GM12874 (cell line): ENCODE data around the gene SERINC3.

Experiments used
- TF ChIP-seq, protein P1 (sequence below): IDR thresholded peaks from 2 replicates; pipeline ENCODE4 v1.5.1; 2011; ENCODE audit warnings: low read depth, mild to moderate bottlenecking, control low read depth, low read length, moderate library complexity; ENCODE audit not compliant: insufficient read depth

Gene SERINC3

DNA sequence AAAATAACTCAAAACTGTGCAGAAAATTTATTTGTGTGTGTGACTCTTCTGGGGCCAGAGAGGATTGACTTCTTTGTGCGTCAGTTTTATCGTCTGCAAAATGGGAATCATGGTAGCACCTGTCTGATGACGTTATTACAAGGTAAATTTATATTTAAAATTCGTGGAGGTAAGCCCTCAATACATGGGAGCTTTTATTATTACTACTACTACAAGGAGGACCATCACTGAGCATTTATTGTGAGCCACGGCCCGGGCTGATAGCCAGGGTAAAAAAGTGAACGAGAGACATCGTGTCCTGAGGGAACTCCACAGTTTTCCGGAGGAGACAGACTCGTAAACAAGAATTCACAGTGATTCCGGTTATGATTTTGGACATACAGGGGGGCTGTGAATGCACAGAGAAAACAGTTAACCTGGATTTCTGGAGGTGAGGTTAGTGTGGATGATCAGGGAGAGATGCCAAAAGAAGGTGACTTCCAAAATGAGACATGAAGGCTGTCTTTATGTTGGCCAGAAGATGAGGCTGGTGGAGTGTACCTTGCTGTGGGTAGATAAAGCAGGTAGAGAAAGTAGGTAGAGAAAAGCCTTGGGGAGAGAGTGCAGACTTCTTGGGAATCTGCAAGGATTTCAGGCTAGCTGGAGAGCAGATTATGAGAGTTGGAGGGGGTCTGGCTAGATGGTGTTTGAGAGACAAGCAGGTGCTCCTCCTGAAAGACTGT is 10.6 kb upstream of the SERINC3 start:
- TF ChIP-seq, protein P1, sequence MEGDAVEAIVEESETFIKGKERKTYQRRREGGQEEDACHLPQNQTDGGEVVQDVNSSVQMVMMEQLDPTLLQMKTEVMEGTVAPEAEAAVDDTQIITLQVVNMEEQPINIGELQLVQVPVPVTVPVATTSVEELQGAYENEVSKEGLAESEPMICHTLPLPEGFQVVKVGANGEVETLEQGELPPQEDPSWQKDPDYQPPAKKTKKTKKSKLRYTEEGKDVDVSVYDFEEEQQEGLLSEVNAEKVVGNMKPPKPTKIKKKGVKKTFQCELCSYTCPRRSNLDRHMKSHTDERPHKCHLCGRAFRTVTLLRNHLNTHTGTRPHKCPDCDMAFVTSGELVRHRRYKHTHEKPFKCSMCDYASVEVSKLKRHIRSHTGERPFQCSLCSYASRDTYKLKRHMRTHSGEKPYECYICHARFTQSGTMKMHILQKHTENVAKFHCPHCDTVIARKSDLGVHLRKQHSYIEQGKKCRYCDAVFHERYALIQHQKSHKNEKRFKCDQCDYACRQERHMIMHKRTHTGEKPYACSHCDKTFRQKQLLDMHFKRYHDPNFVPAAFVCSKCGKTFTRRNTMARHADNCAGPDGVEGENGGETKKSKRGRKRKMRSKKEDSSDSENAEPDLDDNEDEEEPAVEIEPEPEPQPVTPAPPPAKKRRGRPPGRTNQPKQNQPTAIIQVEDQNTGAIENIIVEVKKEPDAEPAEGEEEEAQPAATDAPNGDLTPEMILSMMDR, result no peak

DNA sequence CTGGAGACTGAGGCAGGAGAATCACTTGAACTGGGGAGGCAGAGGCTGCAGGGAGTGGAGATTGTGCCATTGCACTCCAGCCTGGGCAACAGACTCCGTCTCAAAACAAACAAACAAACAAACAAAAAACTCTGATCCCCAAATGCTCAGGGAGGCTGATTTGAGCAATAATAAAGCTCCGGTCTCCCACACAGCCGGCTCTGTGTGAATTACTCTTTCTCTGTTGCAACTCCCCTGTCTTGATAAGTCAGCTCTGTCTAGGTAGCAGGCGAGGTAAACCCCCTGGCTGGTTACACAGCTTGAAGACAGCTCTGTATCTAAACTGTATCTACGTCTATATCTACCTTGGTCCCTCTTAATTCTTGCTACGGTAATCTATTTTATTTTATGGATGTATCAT is 6.4 kb upstream of the SERINC3 start:
- TF ChIP-seq, protein P1, result no peak

DNA sequence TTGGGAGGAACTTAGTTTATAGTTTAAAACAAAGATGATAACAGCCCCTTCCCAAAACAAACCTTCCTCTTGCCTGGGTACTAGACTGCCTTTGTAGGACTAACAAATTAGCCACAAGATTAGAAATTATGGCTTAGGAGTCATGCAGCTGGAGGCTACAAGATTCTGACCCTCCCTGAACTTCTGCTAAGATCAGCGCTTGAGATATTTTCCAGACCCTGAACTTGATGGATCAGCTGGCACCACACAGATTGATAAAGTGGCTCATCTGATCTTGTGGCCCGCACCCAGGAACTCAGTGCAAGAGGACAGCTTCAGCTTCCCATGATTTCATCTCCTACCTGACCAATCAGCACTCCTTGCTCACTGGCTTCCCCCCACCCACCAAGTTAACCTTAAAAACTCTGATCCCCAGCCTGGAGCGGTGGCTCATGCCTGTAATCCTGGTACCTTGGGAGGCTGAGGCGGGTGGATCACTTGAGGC is 5.9 kb upstream of the SERINC3 start:
- TF ChIP-seq, protein P1, result no peak

DNA sequence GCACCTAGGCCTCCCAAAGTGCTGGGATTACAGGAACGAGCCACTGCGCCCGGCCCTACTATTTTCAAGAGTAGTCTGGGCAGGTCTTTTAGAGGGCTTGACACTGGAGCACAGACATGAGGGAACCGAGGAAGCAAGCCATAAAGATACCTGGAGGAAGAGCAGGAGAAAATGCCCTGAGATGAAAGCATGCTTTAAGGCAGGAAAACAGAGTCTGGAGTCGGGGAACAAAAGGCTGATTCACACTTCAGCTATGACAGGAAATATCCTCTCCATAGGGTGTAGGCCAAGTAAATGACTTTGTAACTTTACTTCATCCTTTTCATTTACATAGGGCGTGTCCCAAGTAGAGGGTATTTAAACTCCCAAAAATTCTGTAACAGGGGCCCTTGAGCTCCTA is 4.3 kb upstream of the SERINC3 start:
- TF ChIP-seq, protein P1, result no peak

DNA sequence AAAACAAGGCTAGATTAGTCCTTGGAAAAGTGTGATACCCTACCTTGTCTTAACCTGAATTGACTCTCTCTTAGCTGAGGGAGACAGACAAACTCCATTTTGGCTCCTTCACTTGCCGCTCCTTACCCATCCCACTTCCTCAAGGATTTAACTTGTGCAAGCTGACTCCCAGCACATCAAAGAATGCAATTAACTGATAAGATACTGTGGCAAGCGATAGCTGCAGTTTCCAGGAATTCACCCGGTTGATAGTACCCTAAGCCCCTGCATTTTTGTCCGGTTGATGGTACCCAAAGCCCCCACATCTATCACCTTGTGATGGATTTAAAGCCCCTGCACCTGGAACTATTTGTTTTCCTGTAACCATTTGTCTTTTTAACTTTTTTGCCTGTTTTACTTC is 1.9 kb upstream of the SERINC3 start:
- TF ChIP-seq, protein P1, result no peak

DNA sequence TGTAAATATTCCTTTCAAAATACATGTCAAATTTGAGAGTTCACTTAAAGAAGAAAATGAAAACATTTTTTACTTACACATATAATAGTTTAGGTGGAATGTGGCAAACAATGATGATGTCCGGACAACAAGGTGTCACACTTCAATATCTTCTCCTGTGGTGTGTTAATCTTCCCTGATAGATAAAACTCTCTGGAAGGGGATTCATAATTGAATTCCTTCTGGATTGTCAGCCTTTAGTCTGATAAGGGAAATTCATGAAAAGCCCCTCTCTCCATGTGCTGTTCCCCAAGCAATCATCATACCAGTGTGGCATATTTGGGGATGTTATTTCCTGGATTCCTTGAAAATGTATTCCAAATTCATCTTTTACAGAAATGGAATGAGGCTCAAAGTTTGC is 971 bp upstream of the SERINC3 start:
- TF ChIP-seq, protein P1, result no peak

DNA sequence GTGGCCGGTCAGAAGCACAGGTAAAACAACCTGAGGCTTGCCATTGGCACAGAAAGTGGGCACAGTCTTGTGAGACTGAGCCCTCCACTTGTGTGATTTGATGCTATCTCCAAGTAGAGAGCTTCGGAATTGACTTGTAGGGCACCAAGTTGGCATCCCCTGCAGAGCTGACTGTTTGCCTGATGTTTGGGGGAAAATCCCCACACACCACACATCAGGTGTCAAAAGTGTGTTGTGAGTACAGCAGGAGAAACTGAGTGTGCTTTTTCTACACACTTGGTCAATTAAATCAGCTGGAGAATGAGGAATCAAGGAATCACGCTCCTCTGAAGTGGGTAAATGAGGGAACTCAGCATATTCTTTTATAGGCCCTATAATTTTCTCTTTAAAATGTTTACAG is 989 bp downstream of the SERINC3 start:
- TF ChIP-seq, protein P1, result no peak
